K562 (cell line): ENCODE data around the gene DIRAS1. TPM values are rescaled to one million over a fixed set of nuclear protein-coding genes. Genes with fewer than 3 reads are reported as not detected.

Experiments used
- ATAC-seq: fragments of 200-7000 bp; cut with Tn5 transposase; 3 replicates; pipeline ENCODE4 v1.9.1; 2020; ENCODE audit warnings: moderate library complexity
- BruUV-seq: library from RNA; stranded (reverse); fragments of 400-500 nt; replicated peaks from 2 replicates; lab custom pipeline; 2021; lab: Mats Ljungman, UMichigan
- CTCF ChIA-PET: fragments of 300-600 bp; formaldehyde crosslinking; extraction: SDS; loops from one replicate; lab custom pipeline; 2021; ENCODE audit warnings: low intra/inter-chr PET ratio; lab: Yijun Ruan, JAX
- POLR2A ChIA-PET: fragments of 300-600, 350-650 bp; sonication (Branson Sonifier 250); formaldehyde crosslinking; extraction: SDS; loops from one replicate; lab custom pipeline; 2021; ENCODE audit warnings: antibody characterized with exemption, inconsistent platforms; lab: Yijun Ruan, JAX
- DNase-seq, 4 experiments: peaks; one replicate each; pipeline versions ENCODE4 v3.0.0 to v3.0.0-alpha.2; 2011 to 2018; ENCODE audit warnings: low spot score in 3 of 4, mixed read lengths in 3 of 4; ENCODE audit errors: extremely low read depth in 1 of 4
- FAIRE-seq: peaks from 2 replicates; lab custom pipeline; 2011; peaks lifted over from hg19 to GRCh38; lab: Jason Lieb, UNC
- H2AFZ ChIP-seq: 2 replicates; pipeline ENCODE4 v1.6.0; 2011; ENCODE audit warnings: low read depth, low read length, control low read depth, inconsistent platforms
- H3K27ac ChIP-seq: fragments of 200-600 bp; 3 replicates; pipeline ENCODE4 v1.8.0; 2011; ENCODE audit warnings: low read depth, mild to moderate bottlenecking, control low read depth, inconsistent platforms, low read length, moderate library complexity, mixed read lengths; ENCODE audit errors: extremely low read depth
- H3K27me3 ChIP-seq, 2 experiments: fragments of 300-600 bp in 1 of 2; 2 replicates in 1 of 2; 3 replicates in 1 of 2; pipeline versions ENCODE4 v1.6.0 to v1.8.0; 2011; ENCODE audit warnings: inconsistent platforms in 2 of 2, low read length in 2 of 2, mild to moderate bottlenecking in 1 of 2, mixed read lengths in 1 of 2, moderate library complexity in 1 of 2; ENCODE audit not compliant: control insufficient read depth in 2 of 2, insufficient read depth in 2 of 2
- H3K36me3 ChIP-seq: fragments of 300-600 bp; 3 replicates; pipeline ENCODE4 v1.8.0; 2011; ENCODE audit warnings: mild to moderate bottlenecking, low read length, inconsistent platforms; ENCODE audit not compliant: control insufficient read depth, insufficient read depth
- H3K4me1 ChIP-seq, 2 experiments: fragments of 200-600 bp in 1 of 2; replicated peaks in 1 of 2; 2 replicates in 1 of 2; 3 replicates in 1 of 2; pipeline versions ENCODE4 v1.5.1 to v1.8.0; 2011; ENCODE audit warnings: inconsistent platforms in 2 of 2, low read length in 2 of 2, mild to moderate bottlenecking in 1 of 2, mixed read lengths in 1 of 2, moderate library complexity in 1 of 2; ENCODE audit not compliant: control insufficient read depth in 2 of 2, insufficient read depth in 2 of 2
- H3K4me2 ChIP-seq: 2 replicates; pipeline ENCODE4 v1.6.1; 2011; ENCODE audit warnings: low read length, control low read depth, inconsistent platforms, mixed read lengths; ENCODE audit not compliant: insufficient read depth
- H3K4me3 ChIP-seq: fragments of 200-600 bp; sonication (generic), shearing (Covaris generic); 2 replicates; pipeline ENCODE4 v1.5.1; 2016; ENCODE audit warnings: control low read depth, inconsistent platforms
- H3K79me2 ChIP-seq: fragments of 200-600 bp; 3 replicates; pipeline ENCODE4 v1.8.0; 2011; ENCODE audit warnings: low read length, inconsistent platforms; ENCODE audit not compliant: control insufficient read depth, insufficient read depth
- H3K9ac ChIP-seq, 2 experiments: 2 replicates each; pipeline versions ENCODE4 v1.6.0 to v1.6.1; 2011; ENCODE audit warnings: low read depth in 2 of 2, low read length in 2 of 2, control low read depth in 1 of 2, inconsistent platforms in 1 of 2, mild to moderate bottlenecking in 1 of 2, mixed read lengths in 1 of 2; ENCODE audit not compliant: insufficient read depth in 1 of 2
- H3K9me1 ChIP-seq: one replicate; pipeline ENCODE4 v1.6.0; 2011; ENCODE audit warnings: inconsistent platforms, mild to moderate bottlenecking, low read length, moderate library complexity; ENCODE audit not compliant: control insufficient read depth, insufficient read depth
- H3K9me3 ChIP-seq: replicated peaks from 2 replicates; pipeline ENCODE4 v1.5.1; 2011; ENCODE audit warnings: low read depth, low read length, inconsistent platforms; ENCODE audit not compliant: control insufficient read depth, insufficient read depth
- H4K20me1 ChIP-seq: replicated peaks from 2 replicates; pipeline ENCODE4 v1.6.1; 2011; ENCODE audit warnings: low read length, inconsistent platforms, mixed read lengths; ENCODE audit not compliant: control insufficient read depth, insufficient read depth
- CCNT2 ChIP-seq: IDR thresholded peaks from 2 replicates; pipeline ENCODE4 v1.6.1; 2011; ENCODE audit warnings: borderline replicate concordance, low read depth, mild to moderate bottlenecking, moderate library complexity, mixed read lengths, low read length; ENCODE audit not compliant: insufficient read length; ENCODE audit errors: extremely low read depth
- NEUROD1 ChIP-seq: fragments of 150-350 bp; IDR thresholded peaks from 2 replicates; pipeline ENCODE4 v1.6.1; 2014; ENCODE audit warnings: borderline replicate concordance, low read length, low read depth; ENCODE audit not compliant: partially characterized antibody
- ZNF184 ChIP-seq: sonication (generic); formaldehyde crosslinking; IDR thresholded peaks from 2 replicates; pipeline ENCODE4 v1.5.0; 2020; ENCODE audit warnings: missing genetic modification reagents
- WGBS: fragments of 100-300 bp; shearing (Covaris generic); methylation state at CpG from one replicate; pipeline ENCODE4 v1.1.6; 2016; ENCODE audit warnings: low coverage, mixed read lengths; ENCODE audit not compliant: insufficient coverage; ENCODE audit errors: missing lambda C conversion rate; 5-methylcytosine and 5-hydroxymethylcytosine counted together
- in situ Hi-C: fragments of 300-500 bp; cut with MboI; formaldehyde crosslinking; loops from 4 replicates; pipeline ENCODE4 v1.15.0; 2018; ENCODE audit warnings: inconsistent platforms, mixed read lengths
- intact Hi-C: fragments of 100-400 bp; cut with micrococcal nuclease; formaldehyde crosslinking; loops from 2 replicates; pipeline ENCODE4 v1.14.2; 2022
- polyA plus RNA-seq, 8 experiments: library from polyadenylated mRNA; depleted of rRNA in 4 of 8; stranded (reverse) in 5 of 8; unstranded in 3 of 8; fragments of >200 nt; fragmentation: Nextera tagmentation in 2 of 8; fragmentation: Illumina TruSeq in 1 of 8; extraction: Ambion mirVana in 2 of 8; extraction: Trizol in 1 of 8; gene quantifications; 2 replicates each; pipeline versions ENCODE4 v1.2.1 to v1.2.3, GENCODE V29; 2011 to 2014; ENCODE audit warnings: inconsistent platforms in 1 of 8, missing spikeins in 1 of 8
- total RNA-seq, 7 experiments: library from RNA; depleted of rRNA in 6 of 7; stranded (reverse); fragments of >200 nt in 6 of 7; fragmentation: Illumina TruSeq in 2 of 7; extraction: Trizol in 2 of 7; gene quantifications; 2 replicates each; pipeline versions ENCODE4 v1.2.1 to v1.2.3, GENCODE V29; 2011 to 2021; ENCODE audit warnings: low replicate concordance in 1 of 7
- TF ChIP-seq, protein P1 (sequence below): fragments of 450-650 bp; formaldehyde crosslinking; conservative IDR thresholded peaks from 2 replicates; pipeline ENCODE4 v1.4.0; 2022; ENCODE audit warnings: mild to moderate bottlenecking, missing genetic modification characterization
- TF ChIP-seq, protein P2 (sequence below): sonication (generic); formaldehyde crosslinking; IDR thresholded peaks from 2 replicates; pipeline ENCODE4 v1.8.0; 2022; ENCODE audit warnings: missing genetic modification reagents, mild to moderate bottlenecking, borderline replicate concordance

The DIRAS1 gene
- total and polyA plus RNA-seq, 9 of the 15 experiments (the other 6 are each of a cell fraction or from before 2014, with no cell fraction given): 0.11 to 12.0 (median 2.9) TPM

DNA sequence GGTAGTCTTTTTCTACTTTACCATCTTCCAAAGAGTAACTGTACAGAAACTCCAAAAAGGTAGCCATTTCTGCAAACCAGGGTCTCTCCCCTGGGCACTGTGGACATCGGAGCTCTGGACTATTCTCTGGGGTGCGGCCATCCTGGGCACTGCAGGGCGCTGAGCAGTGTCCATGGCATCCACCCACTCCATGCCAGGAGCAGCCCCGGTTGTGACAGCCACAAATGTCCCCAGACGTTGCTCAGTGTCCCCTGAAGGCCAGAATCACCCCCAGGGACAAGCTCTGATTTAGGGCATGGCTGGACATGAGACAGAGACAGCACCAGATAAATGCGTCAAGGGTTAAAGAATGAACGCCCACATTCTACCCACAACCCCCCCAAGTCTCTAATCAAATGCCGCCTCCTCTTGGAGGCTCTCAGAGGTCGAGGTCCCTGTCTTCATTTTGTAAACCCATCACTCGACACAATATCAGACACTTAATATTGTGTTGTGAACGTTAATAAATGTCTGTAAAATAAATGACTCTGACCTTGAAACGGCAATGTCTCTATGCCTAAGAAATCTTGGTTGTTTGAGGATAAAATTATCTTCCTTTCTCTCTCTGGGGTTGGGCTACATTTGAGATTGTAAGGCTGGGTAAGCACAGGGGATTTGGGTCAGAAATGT, 27.5 kb downstream of the DIRAS1 start:
- WGBS: 2% methylated on average over 12 of the region's 12 CpGs
- no peak for FAIRE-seq
- POLR2A ChIA-PET: no interaction called here
- TF ChIP-seq NEUROD1 (no peak), ZNF184 (no peak), CCNT2 (no peak)
- TF ChIP-seq, protein P1, sequence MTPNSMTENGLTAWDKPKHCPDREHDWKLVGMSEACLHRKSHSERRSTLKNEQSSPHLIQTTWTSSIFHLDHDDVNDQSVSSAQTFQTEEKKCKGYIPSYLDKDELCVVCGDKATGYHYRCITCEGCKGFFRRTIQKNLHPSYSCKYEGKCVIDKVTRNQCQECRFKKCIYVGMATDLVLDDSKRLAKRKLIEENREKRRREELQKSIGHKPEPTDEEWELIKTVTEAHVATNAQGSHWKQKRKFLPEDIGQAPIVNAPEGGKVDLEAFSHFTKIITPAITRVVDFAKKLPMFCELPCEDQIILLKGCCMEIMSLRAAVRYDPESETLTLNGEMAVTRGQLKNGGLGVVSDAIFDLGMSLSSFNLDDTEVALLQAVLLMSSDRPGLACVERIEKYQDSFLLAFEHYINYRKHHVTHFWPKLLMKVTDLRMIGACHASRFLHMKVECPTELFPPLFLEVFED (CRISPR knock-in tag): no peak
- TF ChIP-seq, protein P2, sequence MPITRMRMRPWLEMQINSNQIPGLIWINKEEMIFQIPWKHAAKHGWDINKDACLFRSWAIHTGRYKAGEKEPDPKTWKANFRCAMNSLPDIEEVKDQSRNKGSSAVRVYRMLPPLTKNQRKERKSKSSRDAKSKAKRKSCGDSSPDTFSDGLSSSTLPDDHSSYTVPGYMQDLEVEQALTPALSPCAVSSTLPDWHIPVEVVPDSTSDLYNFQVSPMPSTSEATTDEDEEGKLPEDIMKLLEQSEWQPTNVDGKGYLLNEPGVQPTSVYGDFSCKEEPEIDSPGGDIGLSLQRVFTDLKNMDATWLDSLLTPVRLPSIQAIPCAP (CRISPR knock-in tag): no peak
- TF ChIP-seq, all 486 proteins: peak for 0
- Histone ChIP-seq H3K9me1 (no peaks in the 10 kb centered on the region), H3K27ac (no peak overlapping the region), H4K20me1 (no peaks in the 10 kb centered on the region), H2AFZ (no peak overlapping the region), H3K4me3 (no peak overlapping the region), H3K36me3 (no peaks in the 10 kb centered on the region), H3K9ac (no peak overlapping the region), H3K27me3 (peaks cover 15 to 72% of the 10 kb centered on the region in 2 experiments), H3K4me2 (no peak overlapping the region), H3K9me3 (no peaks in the 10 kb centered on the region), H3K79me2 (no peaks in the 10 kb centered on the region), H3K4me1 (peaks cover 0 to 5% of the 10 kb centered on the region in 2 experiments; a peak in 2 of 5 replicates)
- no TSS peak for BruUV-seq
- CTCF ChIA-PET: no interaction called here
- in situ Hi-C loops: no loop called here
- ATAC-seq (no peak), DNase-seq (no peak)
- intact Hi-C loops: no loop called here
